KMS-11 (cell line): ENCODE results near the gene ERMARD.

ENCODE experiments used
- H2AFZ ChIP-seq: fragments of 200-600 bp; sonication (generic); 2 replicates; pipeline ENCODE4 v1.6.1; 2016; ENCODE audit warnings: antibody characterized with exemption, mixed run types, low read depth
- H3K27ac ChIP-seq: fragments of 200-600 bp; sonication (generic); 2 replicates; pipeline ENCODE4 v1.6.1; 2016; ENCODE audit warnings: mild to moderate bottlenecking, mixed run types
- H3K27me3 ChIP-seq: fragments of 200-600 bp; sonication (generic); 2 replicates; pipeline ENCODE4 v1.6.1; 2017; ENCODE audit warnings: mild to moderate bottlenecking, low read depth, mixed run types, moderate library complexity; ENCODE audit not compliant: insufficient read depth
- H3K36me3 ChIP-seq: fragments of 200-600 bp; sonication (generic); 2 replicates; pipeline ENCODE4 v1.6.1; 2017; ENCODE audit warnings: mild to moderate bottlenecking, mixed run types; ENCODE audit not compliant: insufficient read depth
- H3K4me1 ChIP-seq: fragments of 200-600 bp; sonication (generic); 2 replicates; pipeline ENCODE4 v1.6.1; 2016; ENCODE audit warnings: mild to moderate bottlenecking, low read depth, mixed run types; ENCODE audit not compliant: poor library complexity, severe bottlenecking
- H3K4me2 ChIP-seq: fragments of 200-600 bp; sonication (generic); 2 replicates; pipeline ENCODE4 v1.7.0; 2016; ENCODE audit warnings: mild to moderate bottlenecking, mixed run types
- H3K4me3 ChIP-seq: fragments of 200-600 bp; sonication (generic); IDR thresholded peaks from 2 replicates; pipeline ENCODE4 v1.6.1; 2017; ENCODE audit warnings: low read depth, low read length, mixed read lengths; ENCODE audit not compliant: insufficient read depth
- H3K79me2 ChIP-seq: fragments of 200-600 bp; sonication (generic); 2 replicates; pipeline ENCODE4 v1.6.1; 2016; ENCODE audit warnings: low read depth, mixed run types; ENCODE audit not compliant: insufficient read depth
- H3K9ac ChIP-seq: fragments of 200-600 bp; sonication (generic); 2 replicates; pipeline ENCODE4 v1.6.1; 2016; ENCODE audit warnings: mild to moderate bottlenecking, mixed run types
- H4K20me1 ChIP-seq: fragments of 200-600 bp; sonication (generic); 2 replicates; pipeline ENCODE4 v1.6.1; 2016; ENCODE audit warnings: mild to moderate bottlenecking, mixed run types; ENCODE audit not compliant: insufficient read depth
- TF ChIP-seq, protein P1 (sequence below): fragments of 200-600 bp; sonication (generic); conservative IDR thresholded peaks from 2 replicates; pipeline ENCODE4 v1.6.1; 2017; ENCODE audit warnings: low read depth, mild to moderate bottlenecking, antibody characterized with exemption, low read length, moderate library complexity, mixed read lengths

Gene ERMARD

GRCh38 chr6:169723991-169724493 lies 27.4 kb upstream of the ERMARD start:
- TF ChIP-seq, protein P1, sequence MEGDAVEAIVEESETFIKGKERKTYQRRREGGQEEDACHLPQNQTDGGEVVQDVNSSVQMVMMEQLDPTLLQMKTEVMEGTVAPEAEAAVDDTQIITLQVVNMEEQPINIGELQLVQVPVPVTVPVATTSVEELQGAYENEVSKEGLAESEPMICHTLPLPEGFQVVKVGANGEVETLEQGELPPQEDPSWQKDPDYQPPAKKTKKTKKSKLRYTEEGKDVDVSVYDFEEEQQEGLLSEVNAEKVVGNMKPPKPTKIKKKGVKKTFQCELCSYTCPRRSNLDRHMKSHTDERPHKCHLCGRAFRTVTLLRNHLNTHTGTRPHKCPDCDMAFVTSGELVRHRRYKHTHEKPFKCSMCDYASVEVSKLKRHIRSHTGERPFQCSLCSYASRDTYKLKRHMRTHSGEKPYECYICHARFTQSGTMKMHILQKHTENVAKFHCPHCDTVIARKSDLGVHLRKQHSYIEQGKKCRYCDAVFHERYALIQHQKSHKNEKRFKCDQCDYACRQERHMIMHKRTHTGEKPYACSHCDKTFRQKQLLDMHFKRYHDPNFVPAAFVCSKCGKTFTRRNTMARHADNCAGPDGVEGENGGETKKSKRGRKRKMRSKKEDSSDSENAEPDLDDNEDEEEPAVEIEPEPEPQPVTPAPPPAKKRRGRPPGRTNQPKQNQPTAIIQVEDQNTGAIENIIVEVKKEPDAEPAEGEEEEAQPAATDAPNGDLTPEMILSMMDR, result no peak
- Histone ChIP-seq H3K4me3 (no peak overlapping the region), H3K4me2 (no peak overlapping the region), H3K79me2 (peaks cover 43% of the 10 kb centered on the region), H3K36me3 (no peaks in the 10 kb centered on the region), H3K9ac (no peak overlapping the region), H3K27ac (no peak overlapping the region), H3K27me3 (no peaks in the 10 kb centered on the region), H4K20me1 (peaks cover 7% of the 10 kb centered on the region; the same call in 1 of the 2 replicates), H3K4me1 (peaks cover 30% of the 10 kb centered on the region), H2AFZ (no peak overlapping the region)

- Histone ChIP-seq H3K27me3 (no peaks in the 10 kb centered on the region), H3K27ac (peak within 1 kb of the TSS; percentile 81), H3K9ac (peak within 1 kb of the TSS; percentile 72), H3K79me2 (peaks cover 37% of the 10 kb centered on the region), H3K4me2 (peak within 1 kb of the TSS; percentile 100), H4K20me1 (peaks cover 7% of the 10 kb centered on the region; the same call in 1 of the 2 replicates), H3K4me1 (peaks cover 27% of the 10 kb centered on the region), H3K4me3 (no peak within 1 kb of the TSS), H3K36me3 (no peaks in the 10 kb centered on the region), H2AFZ (peak within 1 kb of the TSS; percentile 81)
- TF ChIP-seq, protein P1, result no peak
Observed at GRCh38 chr6:169724494-169725124, 26.8 kb upstream of the ERMARD start, which contains the start of gene PHF10. Gene PHF10, minus strand, starts transcription at chr6:169724500. Its CDS starts 569 bp downstream, at chr6:169723931.

- Histone ChIP-seq H3K79me2 (peaks cover 31% of the 10 kb centered on the region), H3K36me3 (no peaks in the 10 kb centered on the region), H3K9ac (peak overlapping the region; percentile 68; the same call in 1 of the 2 replicates), H2AFZ (peak overlapping the region; percentile 81), H3K4me1 (peaks cover 21% of the 10 kb centered on the region), H4K20me1 (peaks cover 7% of the 10 kb centered on the region; the same call in 1 of the 2 replicates), H3K27ac (no peak overlapping the region; the same call in 1 of the 2 replicates), H3K27me3 (no peaks in the 10 kb centered on the region), H3K4me2 (peak overlapping the region; percentile 45), H3K4me3 (no peak overlapping the region)
- TF ChIP-seq, protein P1, result no peak
Observed at GRCh38 chr6:169725125-169726048, 26.0 kb upstream of the ERMARD start.

DNA sequence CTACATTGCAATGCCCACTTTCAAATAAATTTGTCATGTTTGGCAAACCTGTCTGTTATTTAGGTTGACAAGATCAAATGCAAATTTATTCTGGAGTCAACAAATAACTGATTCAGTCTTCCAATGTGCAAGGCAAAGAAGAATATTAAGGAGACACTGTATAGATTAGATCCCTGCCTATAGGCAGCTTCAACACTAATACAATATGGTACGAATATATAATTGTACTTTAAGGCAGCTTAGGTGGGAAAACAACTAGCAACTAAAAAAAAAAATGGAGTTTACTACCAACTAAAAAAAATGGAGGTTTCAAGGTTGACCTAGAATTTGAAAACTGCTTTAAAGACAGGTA lies 25.4 kb upstream of the ERMARD start:
- Histone ChIP-seq H3K4me3 (no peak overlapping the region), H4K20me1 (peaks cover 7% of the 10 kb centered on the region; the same call in 1 of the 2 replicates), H3K36me3 (no peaks in the 10 kb centered on the region), H3K27ac (no peak overlapping the region), H3K27me3 (no peaks in the 10 kb centered on the region), H3K9ac (no peak overlapping the region), H2AFZ (no peak overlapping the region), H3K79me2 (peaks cover 24% of the 10 kb centered on the region), H3K4me2 (no peak overlapping the region), H3K4me1 (peaks cover 14% of the 10 kb centered on the region)
- TF ChIP-seq, protein P1, result no peak
